Measurements from ENCODE around the gene NAT10.
"Not testable (repeated sequence)": the region's sequence is repeated elsewhere in the genome, so short reads cannot be mapped to it uniquely, and the experiment has no call there.

NAT10 gene

DNA sequence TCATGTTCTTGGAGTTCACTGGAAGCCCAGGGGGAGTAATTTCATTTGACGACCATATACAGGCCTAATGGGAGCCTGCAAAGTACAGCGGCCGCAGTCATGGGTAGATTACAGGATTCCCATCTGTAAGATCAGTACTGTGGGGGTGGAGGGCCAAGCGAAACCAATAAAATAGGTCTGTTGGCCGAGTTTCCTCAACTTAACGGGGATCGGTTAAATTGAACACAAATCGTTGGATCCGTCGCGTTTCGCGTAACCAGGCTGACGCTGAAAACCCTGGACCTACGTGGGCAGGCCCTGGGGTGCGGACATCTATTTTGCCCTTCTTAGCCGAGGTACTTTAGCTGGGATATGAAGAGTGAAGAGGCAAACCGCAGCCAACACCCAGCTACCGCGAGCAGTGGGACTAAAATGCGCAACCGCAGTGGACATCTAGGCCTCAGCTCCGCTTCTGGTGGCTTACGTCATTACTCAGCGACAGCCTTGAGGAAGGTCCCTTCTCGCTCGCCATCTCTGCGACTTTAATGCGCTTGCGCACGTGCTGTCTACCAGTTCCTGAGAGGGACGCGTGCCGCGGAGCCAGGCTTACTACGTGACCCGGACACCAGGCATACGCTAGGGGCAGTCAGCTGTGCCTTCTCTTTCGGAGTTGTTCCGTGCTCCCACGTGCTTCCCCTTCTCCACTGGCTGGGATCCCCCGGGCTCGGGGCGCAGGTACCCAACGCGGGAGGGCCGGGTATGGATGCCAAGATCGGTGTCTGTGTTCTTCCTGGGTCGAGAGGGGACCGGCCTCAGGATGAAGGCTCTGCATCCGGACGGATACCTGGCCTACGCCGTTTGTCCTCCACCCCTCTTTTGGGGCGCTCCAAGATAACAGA, at the start of gene NAT10:
NAT10 (plus strand) TSS at position 551 of the 878 bp plus-strand sequence. CDS start 2,597 bp downstream, outside the sequence.
- peak; percentile 97 to 98 for DNase-seq (ENCODE audit: low read depth in 2 of 2)

DNA sequence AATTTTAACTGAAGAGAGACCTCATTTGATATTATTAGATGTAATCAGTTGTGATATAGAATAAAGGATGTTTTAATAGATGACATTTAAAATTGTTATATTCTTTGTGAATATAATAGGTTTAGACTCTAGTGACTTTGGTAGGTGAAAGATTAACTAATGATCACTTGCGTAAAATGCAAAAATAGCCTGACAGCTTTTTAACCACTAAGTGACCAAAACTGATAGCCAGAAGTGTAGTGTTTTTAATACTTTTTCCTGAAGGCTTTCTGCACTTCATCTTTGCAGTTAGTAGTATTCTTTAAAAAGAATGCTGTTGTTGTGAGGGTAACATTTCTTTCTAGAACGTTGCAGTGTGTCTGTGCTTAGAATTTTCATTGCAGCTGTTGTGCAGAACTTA, 48.8 kb upstream of the NAT10 start:
- DNase-seq (ENCODE audit: low read depth in 2 of 2): no peak

DNA sequence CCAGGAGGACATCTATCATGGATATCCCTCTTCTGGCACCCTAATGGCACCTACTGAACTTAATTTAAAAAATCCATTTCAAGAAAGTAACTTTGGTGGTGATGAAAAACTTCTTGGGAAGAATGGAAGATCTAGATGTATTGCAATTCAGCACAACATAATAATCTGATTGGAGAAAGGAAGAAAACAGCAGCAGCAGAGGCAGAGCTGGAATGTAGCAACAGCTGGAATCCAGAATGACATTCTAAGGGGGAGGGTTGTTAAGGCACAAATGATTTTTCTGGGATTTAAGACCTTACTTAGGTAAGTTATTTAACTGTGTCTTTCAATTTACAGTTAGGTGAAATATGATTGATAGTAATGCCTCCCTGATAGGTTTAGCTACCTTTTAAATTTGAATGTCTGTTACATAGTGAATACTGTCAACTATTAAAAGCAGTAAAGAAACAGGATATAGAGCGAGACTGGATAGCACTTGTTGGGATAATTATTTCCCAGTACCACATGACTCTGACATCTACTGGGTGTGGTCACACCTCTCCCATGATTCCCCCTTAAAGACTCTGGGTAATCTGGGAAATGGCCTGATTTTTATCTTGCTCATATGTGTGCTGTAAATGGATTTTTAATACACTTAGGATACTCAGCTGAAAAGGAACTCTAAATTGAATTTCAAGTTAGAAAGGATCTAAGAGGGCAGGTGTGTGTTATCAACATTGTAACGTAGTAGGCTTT, 42.2 kb upstream of the NAT10 start:
- no peak for DNase-seq (ENCODE audit: low read depth in 2 of 2)

DNA sequence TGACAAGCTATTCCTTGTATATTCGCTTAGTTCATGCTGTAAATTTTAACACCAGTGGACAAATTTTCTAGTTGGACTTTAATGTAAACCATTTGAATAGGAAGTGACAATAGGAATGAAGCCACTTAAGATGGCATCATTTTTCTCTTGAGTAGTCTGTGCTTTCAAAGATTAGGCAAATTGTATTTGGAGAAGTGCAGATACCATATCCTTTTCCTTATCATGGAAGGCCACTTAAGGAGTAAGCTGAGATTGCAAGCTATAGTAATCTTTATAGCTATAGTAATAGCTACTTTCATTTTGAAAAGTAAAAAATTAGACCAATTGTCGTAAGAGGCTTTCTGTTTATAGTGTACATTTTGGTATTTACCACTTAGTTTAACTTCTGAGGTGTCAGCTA, 41.1 kb upstream of the NAT10 start:
- DNase-seq (ENCODE audit: low read depth in 2 of 2): no peak

DNA sequence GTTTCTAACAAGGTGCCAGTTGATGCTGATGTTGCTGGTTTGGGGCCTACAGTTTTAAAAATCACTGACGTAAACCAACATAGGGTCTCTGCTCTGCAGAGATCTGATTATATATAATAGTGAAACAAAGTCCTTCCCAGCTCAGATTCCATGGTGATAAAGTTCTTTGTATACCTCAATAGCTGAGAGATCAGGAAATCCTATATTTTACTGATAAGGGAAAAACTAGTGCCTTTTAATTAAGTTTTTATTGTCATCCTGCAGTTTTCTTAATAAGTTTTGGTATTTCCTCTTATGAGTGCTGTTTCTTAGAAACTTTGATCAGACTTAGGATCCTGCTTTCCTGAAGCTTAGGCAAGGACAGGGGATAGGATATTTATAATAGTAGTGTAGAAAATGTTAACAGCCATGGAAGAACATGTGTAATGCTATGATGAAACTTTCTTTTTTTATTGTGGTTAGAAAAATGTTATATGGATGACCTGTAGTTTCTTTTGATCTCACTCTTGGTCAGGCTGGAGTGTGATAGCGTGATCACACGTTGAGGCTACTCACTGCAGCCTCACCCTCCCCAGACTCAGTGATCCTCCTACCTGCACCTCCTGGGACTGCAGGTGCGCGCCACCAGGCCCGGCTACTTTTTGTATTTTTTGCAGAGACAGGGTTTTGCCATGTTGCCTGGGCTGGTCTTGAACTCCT, 39.8 kb upstream of the NAT10 start:
- no peak for DNase-seq (ENCODE audit: low read depth in 2 of 2)

DNA sequence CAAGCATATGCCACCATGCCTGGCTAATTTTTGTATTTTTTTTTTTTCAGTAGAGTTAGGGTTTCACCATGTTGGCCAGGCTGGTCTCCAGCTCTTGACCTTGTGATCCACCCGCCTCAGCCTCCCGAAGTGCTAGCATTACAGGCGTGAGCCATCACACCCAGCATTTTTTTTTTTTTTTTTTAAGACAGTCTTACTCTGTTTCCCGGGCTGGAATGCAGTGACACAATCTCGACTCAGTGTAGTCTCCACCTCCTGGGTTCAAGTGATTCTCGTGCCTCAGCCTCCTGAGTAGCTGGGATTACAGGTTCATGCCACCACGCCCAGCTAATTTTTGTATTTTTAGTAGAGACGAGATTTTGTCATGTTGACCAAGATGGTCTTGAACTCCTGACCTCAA, 38.7 kb upstream of the NAT10 start:
- not testable (repeated sequence) for DNase-seq (ENCODE audit: low read depth in 2 of 2)

DNA sequence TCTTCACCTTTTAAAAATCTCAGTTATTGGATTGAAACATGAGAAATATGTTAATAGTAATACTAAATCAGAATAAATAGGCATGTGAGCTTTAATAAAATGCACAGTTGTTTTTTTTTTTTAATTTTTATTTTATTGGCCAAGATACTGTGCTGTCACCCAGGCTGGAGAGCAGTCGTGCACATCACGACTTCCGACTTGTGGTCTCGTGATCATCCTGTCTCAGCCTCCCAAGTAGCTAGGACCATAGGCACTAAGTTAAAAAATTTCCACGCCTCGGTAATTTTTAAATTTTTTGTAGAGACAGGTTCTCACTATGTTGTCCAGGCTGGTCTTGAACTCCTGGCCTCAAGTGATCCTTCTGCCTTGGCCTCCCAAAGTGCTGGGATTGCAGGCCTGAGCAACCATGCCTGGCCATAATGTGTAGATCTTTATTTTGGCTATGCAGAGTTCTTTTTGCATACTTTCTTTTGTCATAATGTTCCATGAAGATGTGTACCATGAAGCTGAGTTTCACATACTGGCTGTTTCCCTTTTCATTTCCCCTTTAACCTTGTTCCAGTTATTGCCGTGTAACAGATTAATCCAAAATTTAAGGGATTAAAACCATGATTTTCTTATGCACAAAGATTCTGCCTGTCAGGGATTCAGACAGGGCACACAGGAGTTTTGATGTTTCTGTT, 37.9 kb upstream of the NAT10 start:
- DNase-seq (ENCODE audit: low read depth in 2 of 2): no peak

DNA sequence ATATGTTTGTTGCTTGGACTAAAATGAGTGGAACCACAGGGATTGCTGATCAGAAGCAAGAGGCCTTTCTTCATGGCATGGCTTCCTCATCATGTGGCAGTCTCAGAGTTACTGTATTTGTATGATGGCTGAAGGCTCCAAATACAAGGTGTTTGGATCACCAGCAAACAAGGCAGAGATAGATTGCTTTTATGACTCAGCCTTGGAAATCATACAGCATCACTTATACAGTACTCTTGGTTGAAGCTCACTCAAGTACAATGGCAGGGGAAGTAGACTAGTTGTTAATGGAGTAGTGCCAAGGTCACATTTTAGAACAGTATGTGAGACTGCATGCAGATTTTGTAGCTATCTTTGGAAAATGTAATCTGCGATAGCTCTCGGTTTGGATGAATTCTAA, 37.3 kb upstream of the NAT10 start:
- DNase-seq (ENCODE audit: low read depth in 2 of 2): no peak

DNA sequence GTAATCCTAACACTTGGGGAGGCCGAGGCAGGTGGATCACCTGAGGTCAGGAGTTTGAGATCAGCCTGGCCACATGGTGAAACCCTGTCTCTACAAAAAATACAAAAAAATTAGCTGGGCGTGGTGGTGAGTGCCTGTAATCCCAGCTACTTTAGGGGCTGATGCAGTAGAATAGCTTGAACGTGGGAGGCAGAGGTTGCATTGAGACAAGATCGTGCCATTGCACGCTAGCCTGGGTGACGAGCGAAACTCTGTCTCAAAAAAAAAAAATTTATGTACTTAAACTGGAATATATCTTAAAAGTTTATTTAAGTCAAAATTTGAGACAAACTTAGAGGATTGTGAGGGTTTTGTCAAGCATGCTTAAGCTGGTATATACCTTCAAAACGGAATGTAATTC, 34.1 kb upstream of the NAT10 start:
- DNase-seq (ENCODE audit: low read depth in 2 of 2): not testable (repeated sequence)

DNA sequence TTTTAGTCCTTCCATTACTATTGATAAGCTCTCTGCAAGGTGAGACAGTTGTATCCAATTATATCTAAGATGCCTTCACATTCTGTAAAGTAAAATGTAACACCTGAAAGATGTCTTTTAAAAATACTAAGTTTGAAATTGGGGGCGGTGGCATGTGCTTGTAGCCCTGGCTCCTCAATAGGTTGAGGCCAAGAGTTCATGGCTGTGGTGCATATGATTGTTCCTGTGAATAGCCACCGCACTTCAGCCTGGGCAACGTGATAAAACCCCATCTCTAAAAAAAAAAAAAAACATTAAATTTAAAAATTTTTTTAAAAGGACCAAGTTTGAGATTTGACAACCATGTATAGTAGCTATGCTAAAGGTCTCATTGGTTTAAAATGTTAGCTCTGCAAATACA, 33.4 kb upstream of the NAT10 start:
- no peak for DNase-seq (ENCODE audit: low read depth in 2 of 2)

DNA sequence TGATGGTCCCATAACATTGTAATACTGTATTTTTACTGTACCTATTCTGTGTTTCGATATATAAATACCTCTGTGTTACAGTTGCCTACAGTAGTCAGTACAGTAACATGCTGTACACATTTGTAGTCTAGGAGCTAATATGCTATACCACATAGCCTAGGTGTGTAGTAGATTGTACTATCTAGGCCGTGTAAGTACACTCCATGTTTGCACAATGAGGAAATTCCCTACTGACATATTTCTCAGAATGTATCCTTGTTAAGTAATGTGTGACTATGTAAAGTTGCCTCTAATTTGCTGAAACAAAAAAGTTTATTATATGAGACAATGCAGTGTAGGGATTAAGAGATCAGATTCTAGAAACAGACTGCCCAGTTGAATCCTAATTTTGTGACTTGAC, 32.6 kb upstream of the NAT10 start:
- DNase-seq (ENCODE audit: low read depth in 2 of 2): no peak

DNA sequence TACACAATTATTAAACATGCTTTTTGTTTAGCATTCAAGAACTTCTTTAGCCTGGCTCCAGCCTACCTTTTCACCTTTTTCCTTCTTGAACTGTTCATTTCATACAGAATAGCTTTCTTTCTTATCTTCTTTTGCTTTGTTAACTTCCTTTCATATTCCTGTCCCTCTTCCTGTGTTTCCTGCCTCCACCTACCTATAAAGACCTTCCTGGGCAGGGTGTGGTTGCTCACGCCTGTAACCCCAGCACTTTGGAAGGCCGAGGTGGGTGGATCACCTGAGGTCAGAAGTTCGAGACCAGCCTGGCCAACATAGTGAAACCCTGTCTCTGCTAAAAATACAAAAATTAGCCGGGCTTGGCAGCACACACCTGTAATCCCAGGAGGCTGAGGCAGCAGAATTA, 31.0 kb upstream of the NAT10 start:
- no peak for DNase-seq (ENCODE audit: low read depth in 2 of 2)

DNA sequence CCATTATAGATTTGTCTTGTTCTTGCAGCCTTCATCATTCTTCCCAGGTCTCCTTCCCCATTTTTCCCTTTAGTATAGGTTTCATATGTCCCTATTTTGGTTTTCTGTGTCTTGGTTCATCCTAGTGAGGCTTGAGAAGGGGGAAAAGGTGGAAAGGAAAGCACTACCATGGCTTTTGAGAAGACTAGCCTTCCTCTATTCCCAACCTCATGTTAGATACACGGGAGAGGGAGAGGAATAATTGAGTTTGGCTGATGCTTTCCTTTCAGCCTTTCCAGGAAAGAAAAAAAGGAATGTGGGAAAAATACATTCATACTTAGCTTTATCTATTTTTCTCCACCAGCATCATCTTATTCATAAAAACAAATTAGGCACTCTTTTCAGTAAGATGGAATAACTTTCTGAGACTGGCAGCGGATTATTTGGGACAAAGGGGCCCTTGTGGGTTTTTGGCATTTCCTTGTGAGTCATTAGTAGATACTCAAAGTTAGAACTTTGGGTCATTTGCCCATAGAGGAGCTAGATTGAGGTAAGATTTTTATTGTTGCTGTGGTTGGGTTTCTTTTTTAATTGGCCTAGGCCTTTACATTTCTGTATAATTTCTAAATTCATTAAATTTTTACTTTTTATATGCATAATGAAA, 30.1 kb upstream of the NAT10 start:
- peak; percentile 12 to 15 for DNase-seq (ENCODE audit: low read depth in 2 of 2)

DNA sequence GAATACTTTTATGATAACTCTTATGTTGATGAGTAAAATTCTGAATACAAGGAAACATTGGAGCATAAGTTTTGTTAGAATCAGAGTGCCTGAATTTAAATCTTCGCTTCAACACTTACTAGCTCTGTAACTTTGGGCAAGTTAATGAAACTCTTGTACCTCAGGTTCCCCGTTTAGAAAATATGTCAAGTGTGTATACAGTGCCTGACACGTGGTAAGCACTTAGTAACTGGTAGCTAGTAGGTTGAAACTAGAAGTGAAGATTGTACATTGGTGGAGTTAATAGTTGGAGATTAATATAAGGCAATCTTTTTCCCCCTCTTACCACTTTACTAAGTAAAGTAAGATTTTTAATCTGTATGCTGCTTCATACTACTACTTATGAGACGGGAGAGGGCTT, 24.8 kb upstream of the NAT10 start:
- no peak for DNase-seq (ENCODE audit: low read depth in 2 of 2)

DNA sequence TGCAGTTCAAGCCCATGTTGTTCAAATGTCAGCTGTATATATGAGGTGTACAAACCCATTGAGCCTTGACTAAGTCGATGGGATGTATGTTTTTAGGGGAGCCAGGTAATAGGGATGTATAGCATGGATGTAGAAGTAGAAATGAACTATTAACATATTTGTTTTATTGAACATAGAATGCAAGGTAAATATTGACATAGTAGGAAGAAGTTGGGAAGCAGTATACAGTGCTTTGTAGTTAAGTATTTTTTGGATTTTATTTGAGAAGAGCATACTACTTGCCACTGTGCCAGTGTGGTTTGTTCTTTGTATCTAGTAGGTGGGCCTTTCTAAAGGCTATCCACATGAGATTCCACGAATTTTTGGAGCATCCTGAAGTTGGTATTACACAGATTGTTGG, 20.8 kb upstream of the NAT10 start:
- DNase-seq (ENCODE audit: low read depth in 2 of 2): no peak

DNA sequence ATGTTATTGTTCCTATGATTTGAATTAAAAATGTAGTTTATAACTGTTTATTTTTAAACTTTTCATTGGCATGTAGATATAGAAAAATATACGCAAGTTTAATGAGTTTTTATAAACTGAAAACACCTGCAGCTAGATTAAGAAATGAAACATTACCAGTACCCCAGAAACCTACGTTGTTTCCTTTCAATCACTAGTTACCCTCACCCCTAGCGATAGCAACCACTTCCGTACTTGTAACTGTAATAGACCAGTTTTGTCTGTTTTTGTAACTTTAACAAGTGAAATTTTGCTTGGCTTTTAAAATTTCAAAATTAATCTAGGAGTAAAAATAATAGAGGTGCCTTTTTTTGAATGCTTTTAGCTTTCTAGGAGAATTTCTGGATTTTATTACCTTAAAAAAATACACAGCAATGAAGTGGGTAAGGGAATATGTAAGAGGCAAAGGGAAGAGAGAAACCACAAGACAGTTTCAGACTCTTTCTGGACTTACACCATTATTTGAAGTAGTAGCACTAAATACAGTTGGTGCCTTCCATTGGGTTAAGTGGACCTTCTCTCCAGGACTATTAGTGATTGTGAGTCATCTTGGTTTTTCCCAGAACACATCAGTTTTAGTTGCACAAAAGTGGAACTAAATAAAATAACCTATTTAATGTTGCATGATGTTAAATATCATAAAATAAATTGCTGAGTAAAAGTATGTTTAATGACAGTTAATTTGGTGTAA, 18.7 kb upstream of the NAT10 start:
- DNase-seq (ENCODE audit: low read depth in 2 of 2): no peak

DNA sequence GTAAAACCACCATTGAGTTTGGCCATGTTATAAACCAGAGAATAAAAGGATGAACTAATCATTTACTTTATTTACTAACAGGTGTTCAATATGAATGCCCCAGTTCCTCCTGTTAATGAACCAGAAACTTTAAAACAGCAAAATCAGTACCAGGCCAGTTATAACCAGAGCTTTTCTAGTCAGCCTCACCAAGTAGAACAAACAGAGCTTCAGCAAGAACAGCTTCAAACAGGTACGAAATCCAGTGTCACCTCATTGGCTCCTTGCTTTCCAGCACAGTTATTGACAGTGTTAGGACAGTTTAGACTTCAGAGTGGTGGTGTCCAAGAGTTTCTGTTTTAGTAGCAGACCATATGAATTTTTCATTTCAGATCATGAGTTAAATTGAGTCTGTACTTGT, 13.6 kb upstream of the NAT10 start:
- no peak for DNase-seq (ENCODE audit: low read depth in 2 of 2)

DNA sequence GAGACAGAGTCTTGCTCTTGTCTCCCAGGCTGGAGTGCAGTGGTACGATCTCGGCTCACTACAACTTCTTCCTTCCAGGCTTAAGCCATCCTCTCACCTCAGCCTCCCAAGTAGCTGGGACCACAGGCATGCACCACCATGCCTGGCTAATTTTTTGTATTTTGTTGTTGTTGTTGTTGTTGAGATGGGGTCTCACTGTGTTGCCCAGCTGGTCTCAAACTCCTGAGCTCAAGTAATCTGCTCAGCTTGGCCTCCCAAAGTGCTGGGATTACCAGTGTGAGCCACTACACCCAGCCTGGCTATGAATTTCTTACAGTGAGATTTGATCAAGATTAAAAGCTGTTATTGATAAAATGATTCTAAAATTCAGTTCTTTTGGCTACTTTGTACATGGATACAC, 10.5 kb upstream of the NAT10 start:
- DNase-seq (ENCODE audit: low read depth in 2 of 2): not testable (repeated sequence)

DNA sequence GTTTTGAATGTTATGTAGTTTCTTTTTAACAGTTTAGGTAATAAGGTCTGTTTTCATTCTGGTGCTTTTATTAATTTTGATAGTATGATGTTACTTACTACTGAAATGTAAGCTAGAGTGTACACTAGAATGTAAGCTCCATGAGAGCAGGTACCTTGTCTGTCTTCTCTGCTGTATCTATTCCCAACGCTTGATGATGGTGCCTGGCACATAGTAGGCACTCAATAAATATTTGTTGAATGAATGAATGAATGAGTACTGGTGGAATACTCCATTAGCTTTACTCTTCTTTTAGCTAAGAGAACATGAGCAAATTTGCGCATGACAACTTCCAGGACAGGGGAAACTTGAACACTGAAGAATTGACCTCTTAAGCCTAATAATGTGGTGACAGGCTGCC, 6.6 kb upstream of the NAT10 start:
- no peak for DNase-seq (ENCODE audit: low read depth in 2 of 2)

DNA sequence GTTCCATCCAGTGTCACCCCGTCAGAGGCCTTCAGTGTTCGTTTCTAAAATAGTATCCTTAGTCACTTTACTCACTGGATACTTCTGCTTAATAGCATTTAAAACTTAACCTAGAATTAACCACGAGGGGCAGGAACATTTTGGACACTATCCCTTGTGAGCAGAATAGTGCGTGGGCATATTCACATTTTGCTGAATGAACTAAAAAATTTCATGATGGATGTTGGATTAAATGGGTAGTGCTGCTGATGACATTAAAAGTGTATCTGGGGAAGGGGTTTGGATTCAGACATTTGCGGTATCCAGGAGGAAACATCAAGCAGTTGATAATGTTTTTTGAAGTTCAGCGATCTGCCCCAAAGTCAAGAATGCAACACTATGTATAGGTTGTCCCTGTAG, 750 bp upstream of the NAT10 start:
- no peak for DNase-seq (ENCODE audit: low read depth in 2 of 2)

Data from fibroblast of skin of left biceps (primary cell).